Heart left ventricle (tissue), 13 donors: ENCODE measurements around the gene NFATC2.

Source experiments
- POLR2A ChIP-seq, 2 donors: fragments of 450-650 bp; IDR thresholded peaks; one replicate each; pipeline ENCODE4 v1.6.1; 2017; ENCODE audit warnings: antibody characterized with exemption in 2 of 2, mild to moderate bottlenecking in 2 of 2, moderate library complexity in 2 of 2
- TF ChIP-seq, protein P1 (sequence below), 12 donors: fragments of 200-600 bp; sonication (generic) in 4 of 12; IDR thresholded peaks; one replicate each; pipeline versions ENCODE4 v1.5.0 to v1.8.0; 2018 to 2022; ENCODE audit warnings: antibody characterized with exemption in 12 of 12, mild to moderate bottlenecking in 5 of 12
- donor health status: ischemic (EF 13 %, LVEDD 7.1; RV severe dilation, severe dysfunction).
- donor health status: DM: no; HTN: yes; CAD: no.
- donor health status: DM: no; HTN: no; CAD: no.
- donor health status: ischemic (EF 25% LVEDD 6.9; RV normal size, moderate dysfunction).
- donor health status: ischemic (EF 25% LVEDD 5.7; RV mildly dilated, moderate dysfunction).
- donor health status: ischemic (EF 35%, LVEDD 5.7; RV mildly dilated, moderate dysfunction).
- donor health status: nonischemic (EF 11% LVEDD 7.7; RV severe dilation, severe dysfunction).
- donor health status: DM: yes; HTN: yes; CAD: no.
- donor health status: PGD.
- donor health status: ischemic (EF 29% LVEDD 5.4; RV normal size, mild dysfunction).
- donor health status: nonischemic (EF 23%, LVEDD 6.1; RV moderate dilation, normal function).

DNA sequence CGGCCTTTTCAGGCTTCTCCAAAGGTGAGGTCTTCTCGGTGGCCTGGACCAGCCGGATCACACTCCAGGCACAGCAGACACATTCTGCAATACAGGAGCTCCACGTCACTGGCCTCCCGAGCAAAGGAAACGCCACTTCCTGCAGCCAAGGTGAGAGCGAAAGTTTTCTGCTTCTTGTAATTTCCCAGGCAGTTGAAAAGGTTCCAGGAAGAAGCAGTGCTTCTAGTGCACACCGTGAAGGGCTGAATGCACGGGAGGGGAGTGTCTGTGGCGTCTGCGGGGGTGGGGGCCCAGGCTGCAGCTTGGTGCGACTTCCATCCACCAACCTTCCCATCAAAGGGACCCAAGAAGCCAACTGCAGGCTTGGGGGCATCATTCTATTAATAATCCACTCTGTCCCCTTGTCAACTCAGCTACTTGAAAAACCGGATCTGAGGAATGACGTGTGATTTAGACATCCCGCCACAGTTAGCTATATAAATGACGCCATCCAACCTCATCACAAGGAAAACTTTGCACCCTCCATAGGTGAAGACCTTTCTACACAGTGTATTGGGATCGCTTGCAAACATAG lies 61.1 kb downstream of the NFATC2 start:
- TF ChIP-seq, protein P1, sequence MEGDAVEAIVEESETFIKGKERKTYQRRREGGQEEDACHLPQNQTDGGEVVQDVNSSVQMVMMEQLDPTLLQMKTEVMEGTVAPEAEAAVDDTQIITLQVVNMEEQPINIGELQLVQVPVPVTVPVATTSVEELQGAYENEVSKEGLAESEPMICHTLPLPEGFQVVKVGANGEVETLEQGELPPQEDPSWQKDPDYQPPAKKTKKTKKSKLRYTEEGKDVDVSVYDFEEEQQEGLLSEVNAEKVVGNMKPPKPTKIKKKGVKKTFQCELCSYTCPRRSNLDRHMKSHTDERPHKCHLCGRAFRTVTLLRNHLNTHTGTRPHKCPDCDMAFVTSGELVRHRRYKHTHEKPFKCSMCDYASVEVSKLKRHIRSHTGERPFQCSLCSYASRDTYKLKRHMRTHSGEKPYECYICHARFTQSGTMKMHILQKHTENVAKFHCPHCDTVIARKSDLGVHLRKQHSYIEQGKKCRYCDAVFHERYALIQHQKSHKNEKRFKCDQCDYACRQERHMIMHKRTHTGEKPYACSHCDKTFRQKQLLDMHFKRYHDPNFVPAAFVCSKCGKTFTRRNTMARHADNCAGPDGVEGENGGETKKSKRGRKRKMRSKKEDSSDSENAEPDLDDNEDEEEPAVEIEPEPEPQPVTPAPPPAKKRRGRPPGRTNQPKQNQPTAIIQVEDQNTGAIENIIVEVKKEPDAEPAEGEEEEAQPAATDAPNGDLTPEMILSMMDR (IDR thresholded peaks at IDR 0.05) = no peak
- no peak for TF ChIP-seq POLR2A (IDR thresholded peaks at IDR 0.05)
